HL-60 (cell line): ENCODE data around the gene UVSSA.

Experiments
- GABPA ChIP-seq: IDR thresholded peaks from 2 replicates; pipeline ENCODE4 v1.6.1; 2012; ENCODE audit warnings: low read depth
- POLR2AphosphoS5 ChIP-seq: IDR thresholded peaks from 2 replicates; pipeline ENCODE4 v1.6.1; 2012; ENCODE audit warnings: low read depth
- TF ChIP-seq, protein P1 (sequence below): IDR thresholded peaks from one replicate; pipeline ENCODE4 v1.5.1; 2011; ENCODE audit warnings: low read length, control low read depth, inconsistent platforms; ENCODE audit not compliant: insufficient read depth
- TF ChIP-seq, protein P2 (sequence below): IDR thresholded peaks from 2 replicates; pipeline ENCODE4 v1.6.1; 2012; ENCODE audit warnings: low read depth; ENCODE audit not compliant: insufficient replicate concordance

GRCh38 chr4:1370321-1371124, 23.5 kb downstream of the UVSSA start:
- TF ChIP-seq POLR2AphosphoS5 (no peak), GABPA (no peak)
- TF ChIP-seq, protein P1, sequence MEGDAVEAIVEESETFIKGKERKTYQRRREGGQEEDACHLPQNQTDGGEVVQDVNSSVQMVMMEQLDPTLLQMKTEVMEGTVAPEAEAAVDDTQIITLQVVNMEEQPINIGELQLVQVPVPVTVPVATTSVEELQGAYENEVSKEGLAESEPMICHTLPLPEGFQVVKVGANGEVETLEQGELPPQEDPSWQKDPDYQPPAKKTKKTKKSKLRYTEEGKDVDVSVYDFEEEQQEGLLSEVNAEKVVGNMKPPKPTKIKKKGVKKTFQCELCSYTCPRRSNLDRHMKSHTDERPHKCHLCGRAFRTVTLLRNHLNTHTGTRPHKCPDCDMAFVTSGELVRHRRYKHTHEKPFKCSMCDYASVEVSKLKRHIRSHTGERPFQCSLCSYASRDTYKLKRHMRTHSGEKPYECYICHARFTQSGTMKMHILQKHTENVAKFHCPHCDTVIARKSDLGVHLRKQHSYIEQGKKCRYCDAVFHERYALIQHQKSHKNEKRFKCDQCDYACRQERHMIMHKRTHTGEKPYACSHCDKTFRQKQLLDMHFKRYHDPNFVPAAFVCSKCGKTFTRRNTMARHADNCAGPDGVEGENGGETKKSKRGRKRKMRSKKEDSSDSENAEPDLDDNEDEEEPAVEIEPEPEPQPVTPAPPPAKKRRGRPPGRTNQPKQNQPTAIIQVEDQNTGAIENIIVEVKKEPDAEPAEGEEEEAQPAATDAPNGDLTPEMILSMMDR = no peak
- TF ChIP-seq, protein P2, sequence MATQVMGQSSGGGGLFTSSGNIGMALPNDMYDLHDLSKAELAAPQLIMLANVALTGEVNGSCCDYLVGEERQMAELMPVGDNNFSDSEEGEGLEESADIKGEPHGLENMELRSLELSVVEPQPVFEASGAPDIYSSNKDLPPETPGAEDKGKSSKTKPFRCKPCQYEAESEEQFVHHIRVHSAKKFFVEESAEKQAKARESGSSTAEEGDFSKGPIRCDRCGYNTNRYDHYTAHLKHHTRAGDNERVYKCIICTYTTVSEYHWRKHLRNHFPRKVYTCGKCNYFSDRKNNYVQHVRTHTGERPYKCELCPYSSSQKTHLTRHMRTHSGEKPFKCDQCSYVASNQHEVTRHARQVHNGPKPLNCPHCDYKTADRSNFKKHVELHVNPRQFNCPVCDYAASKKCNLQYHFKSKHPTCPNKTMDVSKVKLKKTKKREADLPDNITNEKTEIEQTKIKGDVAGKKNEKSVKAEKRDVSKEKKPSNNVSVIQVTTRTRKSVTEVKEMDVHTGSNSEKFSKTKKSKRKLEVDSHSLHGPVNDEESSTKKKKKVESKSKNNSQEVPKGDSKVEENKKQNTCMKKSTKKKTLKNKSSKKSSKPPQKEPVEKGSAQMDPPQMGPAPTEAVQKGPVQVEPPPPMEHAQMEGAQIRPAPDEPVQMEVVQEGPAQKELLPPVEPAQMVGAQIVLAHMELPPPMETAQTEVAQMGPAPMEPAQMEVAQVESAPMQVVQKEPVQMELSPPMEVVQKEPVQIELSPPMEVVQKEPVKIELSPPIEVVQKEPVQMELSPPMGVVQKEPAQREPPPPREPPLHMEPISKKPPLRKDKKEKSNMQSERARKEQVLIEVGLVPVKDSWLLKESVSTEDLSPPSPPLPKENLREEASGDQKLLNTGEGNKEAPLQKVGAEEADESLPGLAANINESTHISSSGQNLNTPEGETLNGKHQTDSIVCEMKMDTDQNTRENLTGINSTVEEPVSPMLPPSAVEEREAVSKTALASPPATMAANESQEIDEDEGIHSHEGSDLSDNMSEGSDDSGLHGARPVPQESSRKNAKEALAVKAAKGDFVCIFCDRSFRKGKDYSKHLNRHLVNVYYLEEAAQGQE = no peak
